ENCODE results near the gene WAC.
"Not testable (repeated sequence)": the region's sequence is repeated elsewhere in the genome, so short reads cannot be mapped to it uniquely, and the experiment has no call there.

The WAC gene

GRCh38 chr10:28569506-28570159, 36.7 kb downstream of the WAC start:
- no peak for DNase-seq

- no peak for DNase-seq
These were observed 37.7 kb downstream of the WAC start for GRCh38 chr10:28570598-28570997.

GRCh38 chr10:28571265-28571664, 38.3 kb downstream of the WAC start:
- DNase-seq, result no peak

- DNase-seq, result not testable (repeated sequence)
These were observed 41.3 kb downstream of the WAC start for GRCh38 chr10:28574214-28574613.

- DNase-seq, result no peak
These were observed 42.9 kb downstream of the WAC start for GRCh38 chr10:28575852-28576251.

- DNase-seq, result no peak
These were observed 44.6 kb downstream of the WAC start for GRCh38 chr10:28577506-28577905.

GRCh38 chr10:28578454-28578853, 45.5 kb downstream of the WAC start:
- DNase-seq, result no peak

GRCh38 chr10:28580825-28581224, 47.9 kb downstream of the WAC start:
- no peak for DNase-seq

GRCh38 chr10:28581916-28582315, 49.0 kb downstream of the WAC start:
- no peak for DNase-seq

- DNase-seq, result no peak
These were observed 52.2 kb downstream of the WAC start for GRCh38 chr10:28585076-28585475.

- no peak for DNase-seq
These were observed 53.3 kb downstream of the WAC start for GRCh38 chr10:28586176-28586575.

GRCh38 chr10:28587270-28587969, 54.5 kb downstream of the WAC start:
- DNase-seq, result peak; percentile 81

- DNase-seq, result peak; percentile 38
These were observed 55.0 kb downstream of the WAC start for GRCh38 chr10:28587970-28588290.

GRCh38 chr10:28592953-28593352, 60.0 kb downstream of the WAC start:
- peak; percentile 75 for DNase-seq

GRCh38 chr10:28593811-28594210, 60.9 kb downstream of the WAC start:
- no peak for DNase-seq

GRCh38 chr10:28594406-28594805, 61.5 kb downstream of the WAC start:
- no peak for DNase-seq

- no peak for DNase-seq
These were observed 62.7 kb downstream of the WAC start for GRCh38 chr10:28595613-28596012.

- DNase-seq, result no peak
These were observed 67.1 kb downstream of the WAC start for GRCh38 chr10:28600056-28600455.

- DNase-seq, result no peak
These were observed 68.1 kb downstream of the WAC start for GRCh38 chr10:28601012-28601411.

GRCh38 chr10:28604567-28605536, 71.9 kb downstream of the WAC start:
- no peak for DNase-seq

GRCh38 chr10:28606568-28606967, 73.7 kb downstream of the WAC start:
- DNase-seq, result no peak

- DNase-seq, result not testable (repeated sequence)
These were observed 76.7 kb downstream of the WAC start for GRCh38 chr10:28609636-28610035.

- DNase-seq, result no peak
These were observed 80.0 kb downstream of the WAC start for GRCh38 chr10:28612877-28613276.

GRCh38 chr10:28616514-28616913, 83.6 kb downstream of the WAC start:
- DNase-seq, result no peak

Measured in suppressor macrophage treated with lipopolysaccharide for 4 hours (primary cell).